GM18511 (cell line): ENCODE data around the gene CST7.

Experiments
- ATAC-seq: cut with Tn5 transposase; IDR thresholded peaks from one replicate; pipeline ENCODE4 v1.9.1; 2021; ENCODE audit warnings: mild to moderate bottlenecking, moderate library complexity; ENCODE audit not compliant: unreplicated experiment

The CST7 gene

DNA sequence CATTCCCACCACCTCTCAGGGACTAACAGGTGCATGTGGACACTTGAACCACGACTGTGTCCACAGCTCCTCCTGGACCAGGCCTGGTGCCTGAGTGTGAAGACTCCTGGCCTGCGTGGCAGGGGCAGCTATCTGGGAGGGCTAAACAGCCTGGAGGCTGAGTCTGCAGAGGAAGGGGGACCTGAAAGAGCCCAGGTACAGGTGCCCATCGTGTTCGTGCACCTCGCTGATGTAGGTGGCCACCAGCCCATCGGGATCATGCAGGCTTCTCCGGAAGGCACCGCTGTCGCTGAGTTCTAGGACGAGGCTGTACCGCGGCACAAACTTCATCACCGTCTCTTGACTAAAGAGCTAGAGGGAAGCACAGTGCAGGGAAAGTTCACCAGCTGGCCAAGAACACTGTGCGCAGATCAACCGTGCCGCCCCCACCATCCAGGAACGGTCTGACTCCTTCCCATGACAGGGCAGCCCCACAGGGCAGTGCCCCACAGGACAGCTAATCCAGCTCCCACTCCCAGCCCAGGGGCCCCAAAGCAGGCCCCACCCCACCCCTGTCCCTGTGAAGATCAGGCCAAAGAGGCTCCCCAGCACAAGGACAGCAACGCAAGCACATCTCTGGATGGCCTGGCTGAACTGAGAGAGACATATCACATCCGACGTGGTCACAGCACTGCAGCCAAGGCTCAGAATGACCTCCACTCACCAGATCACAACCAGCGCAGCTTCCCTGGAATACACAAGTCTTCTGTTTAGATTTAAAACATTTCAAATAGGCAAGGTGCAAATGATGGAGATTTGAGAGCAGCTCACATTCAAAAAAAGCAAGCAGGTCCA is 14.8 kb downstream of the CST7 start:
- no peak for ATAC-seq

DNA sequence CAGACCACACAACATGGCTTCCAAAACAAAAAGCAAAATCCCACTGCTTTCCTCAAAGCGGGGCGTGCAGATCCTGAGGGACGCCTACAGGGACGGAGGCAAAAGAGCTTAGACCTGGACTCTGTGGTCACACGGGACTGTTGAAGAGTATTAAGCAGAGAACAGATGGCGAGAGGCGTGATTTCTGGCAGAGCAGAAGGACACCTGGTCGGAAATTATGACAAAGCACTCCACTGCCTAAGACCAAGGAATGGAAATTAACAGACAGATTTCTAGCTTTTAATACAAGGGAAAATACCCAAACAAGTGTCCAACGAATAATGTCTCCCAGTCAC is 15.4 kb downstream of the CST7 start:
- ATAC-seq: no peak

DNA sequence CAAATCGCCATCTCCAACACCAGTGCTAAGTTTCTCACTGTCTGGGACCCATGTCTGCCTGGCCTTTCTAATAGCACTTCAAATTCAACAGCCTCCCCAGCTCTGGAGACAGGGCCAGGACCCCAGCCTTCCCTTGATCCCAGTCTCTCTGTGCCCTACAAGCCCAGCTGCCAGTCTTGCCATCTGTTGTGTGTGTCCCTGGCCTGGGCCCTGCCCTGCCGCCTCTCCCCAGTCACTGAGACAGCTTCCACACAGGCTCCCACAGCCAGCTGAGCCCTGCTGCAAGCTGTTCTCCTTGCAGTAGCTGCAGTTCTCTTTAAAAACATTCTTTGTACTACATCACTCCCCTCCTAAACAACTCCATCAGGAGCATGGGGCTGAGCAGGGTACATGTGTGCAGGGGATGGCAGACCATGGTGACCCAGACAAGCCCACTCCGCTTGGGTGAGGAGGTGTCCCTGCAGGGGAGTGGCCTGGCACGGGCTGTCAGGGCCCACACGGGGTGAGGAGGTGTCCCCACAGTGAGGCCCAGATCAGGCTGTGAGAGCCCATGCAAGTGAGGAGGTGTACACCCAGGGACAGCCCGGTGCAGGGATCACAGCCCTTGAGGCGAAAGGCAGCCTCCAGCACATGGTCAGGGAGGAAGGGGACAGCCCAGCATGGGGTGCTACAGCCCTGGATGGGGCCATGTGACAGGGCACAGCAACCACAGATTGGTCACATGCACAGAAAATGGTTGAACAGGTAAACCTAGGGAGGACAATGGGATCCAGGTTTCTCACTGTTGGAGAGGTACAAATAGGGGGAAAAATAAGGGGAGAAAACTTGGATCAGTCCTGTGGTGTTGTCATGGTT is 16.2 kb downstream of the CST7 start:
- ATAC-seq: no peak

DNA sequence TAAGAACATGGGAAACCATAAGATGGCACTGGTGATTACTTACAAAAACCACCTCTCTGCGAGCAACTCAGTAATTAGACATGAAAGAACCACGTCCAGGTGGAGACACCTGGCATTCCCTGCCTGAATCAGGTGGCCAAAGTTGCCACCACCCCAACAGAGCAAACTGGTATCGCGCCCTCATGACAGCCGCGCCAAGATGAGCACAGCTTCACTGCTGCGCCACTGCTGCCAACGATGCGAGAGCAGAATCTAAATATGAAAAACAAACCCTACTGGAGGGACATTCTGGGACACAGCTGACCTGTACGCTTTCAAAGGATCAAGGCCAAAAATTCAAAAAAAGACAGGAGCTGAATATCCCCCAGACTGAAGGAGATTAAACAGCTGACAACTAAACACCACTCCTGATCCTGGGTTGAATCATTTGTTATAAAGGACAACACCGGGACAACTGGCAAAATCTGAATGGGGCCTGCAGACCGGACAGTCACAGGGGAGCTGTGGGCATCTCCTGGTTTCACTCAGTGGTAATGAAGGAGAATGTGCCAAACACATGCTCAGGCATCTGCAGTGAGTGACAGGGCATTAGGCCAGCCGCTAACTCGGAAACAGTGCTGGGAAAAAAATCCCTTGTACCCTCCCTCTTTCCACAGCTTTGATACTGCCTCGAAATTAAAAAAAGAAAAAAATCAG is 17.4 kb downstream of the CST7 start:
- ATAC-seq: no peak

DNA sequence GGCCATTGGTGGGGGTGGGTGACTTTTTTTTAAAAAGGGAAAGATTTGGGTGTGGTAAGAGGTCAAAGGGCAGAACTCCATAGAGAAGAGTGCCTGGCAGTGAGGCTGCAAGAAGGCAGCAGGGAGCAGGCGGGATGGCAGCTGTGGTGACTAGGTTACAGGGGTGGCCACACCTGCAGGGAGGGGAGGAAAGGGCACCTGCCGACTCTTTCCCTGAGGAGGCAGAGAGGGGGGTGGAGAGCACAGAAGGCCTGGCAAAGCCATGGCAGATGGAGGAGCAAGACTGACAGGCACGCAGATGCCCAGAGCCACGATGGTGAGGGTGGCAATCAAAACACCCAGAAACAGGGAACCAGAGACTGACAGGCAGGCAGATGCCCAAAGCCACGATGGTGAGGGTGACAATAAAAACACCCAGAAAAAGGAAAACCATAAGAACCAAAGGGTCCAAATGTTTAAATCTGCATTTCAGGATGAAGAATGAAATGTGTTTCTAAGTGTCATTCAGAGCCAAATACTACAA is 19.3 kb downstream of the CST7 start:
- ATAC-seq: no peak

DNA sequence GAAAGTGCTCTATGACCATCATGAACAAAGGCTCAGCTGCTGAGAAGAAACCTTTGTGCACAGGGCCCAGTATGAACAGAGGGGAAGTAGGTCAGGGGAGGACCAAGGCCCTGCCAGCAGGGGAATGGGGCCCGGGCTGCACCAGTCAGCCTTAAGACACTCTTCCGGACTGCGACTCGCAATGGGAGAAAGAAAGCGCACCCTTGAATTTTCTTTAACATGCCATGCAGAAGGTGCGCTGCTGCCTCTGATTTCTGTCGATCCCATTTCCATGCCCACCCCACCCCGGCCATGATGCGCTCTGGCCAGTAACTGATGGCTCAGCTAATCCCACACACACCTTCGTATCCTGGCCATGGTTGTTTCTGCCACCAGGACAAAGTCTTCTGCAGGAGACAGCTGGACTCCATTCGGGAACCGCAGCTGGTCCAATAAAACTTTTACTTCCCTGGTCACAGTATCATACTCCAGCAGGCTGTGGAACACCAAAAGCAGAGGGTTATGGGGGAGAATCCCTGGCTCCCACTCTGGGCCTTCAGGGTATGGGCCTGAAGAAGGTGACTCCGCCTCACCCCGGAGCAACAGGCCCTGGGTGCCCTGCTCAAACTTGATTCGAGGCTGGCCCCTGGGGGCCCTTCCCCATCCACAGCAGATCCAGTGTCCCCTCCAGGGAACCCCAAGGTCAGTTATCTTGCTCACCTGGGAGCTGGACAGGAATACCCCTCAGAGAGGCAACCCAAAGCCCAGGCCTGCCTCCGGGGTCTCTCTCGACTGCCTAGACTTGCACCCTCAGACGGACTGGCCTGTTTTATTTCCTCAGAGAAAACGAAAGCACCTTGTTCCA is 20.3 kb downstream of the CST7 start:
- ATAC-seq: no peak

DNA sequence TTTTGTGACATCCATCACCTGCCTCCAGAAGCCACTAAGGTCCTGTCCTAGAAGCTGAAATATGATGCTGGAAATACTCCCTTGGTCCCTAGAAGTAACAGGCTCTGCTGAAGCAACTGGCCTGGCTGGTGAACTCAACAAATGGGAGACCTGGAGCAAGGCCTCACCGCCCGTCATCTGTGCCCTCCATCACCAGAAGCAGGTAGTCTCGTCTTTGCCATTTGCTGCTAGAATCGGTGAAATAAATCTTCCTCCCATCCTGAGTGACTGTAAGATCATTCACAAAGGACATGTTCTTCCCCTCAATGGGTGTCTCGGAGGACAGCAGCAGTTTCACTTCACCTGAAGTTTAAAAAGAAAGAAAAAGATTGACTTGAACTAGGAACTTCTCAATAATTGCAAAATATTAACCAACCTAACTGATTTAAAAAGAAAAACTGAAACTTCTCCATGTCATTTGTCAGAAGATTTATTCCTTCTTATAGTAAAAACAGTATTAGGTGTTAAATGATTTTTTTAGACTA is 21.0 kb downstream of the CST7 start:
- ATAC-seq: peak; percentile 50

DNA sequence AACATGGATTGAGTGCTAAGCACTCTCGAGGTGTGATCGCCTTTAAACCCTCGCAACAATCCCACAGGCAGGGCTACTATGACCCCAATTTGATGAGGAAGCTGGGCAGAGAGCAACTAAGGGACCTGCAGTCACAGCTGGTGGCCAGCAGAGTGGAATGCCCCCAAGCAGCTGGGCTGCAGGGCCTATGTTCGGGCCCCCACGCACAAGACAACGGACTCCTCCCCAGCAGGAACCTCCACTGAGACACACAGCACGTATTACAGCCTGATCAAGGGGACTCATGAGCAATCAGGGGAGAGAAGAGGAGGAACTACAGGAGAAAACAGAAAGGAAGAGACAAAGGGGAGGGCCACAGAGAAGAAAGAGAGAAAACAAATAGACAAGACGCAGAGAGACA is 21.7 kb downstream of the CST7 start:
- ATAC-seq: no peak

DNA sequence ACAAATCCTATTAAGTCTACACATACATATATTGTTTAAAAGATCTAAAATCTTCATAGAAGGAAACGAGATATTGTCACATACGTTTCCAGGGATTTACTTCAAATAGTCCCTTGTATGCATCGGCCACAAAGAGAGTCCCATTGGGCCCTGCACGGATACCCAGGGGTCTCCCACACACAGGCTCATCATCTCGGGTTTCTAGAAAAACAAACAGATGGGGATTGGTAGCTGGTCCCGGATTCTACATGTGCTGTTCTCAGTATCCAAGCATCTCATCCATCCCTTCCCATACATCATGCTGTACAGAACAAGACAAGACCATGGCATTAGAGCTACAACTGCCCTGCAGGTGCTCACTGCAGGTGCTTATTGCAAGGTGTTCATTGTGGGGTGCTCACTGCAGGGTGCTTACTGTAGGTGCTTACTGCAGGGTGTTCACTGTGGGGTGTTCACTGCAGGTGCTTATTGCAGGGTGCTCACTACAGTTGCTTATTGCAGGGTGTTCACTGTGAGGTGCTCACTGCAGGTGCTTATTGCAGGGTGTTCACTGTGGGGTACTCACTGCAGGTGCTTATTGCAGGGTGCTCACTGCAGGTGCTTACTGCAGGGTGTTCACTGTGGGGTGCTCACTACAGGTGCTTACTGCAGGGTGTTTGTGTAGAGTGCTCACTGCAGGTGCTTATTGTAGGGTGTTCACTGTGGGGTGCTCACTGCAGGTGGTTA is 22.5 kb downstream of the CST7 start:
- ATAC-seq: no peak

DNA sequence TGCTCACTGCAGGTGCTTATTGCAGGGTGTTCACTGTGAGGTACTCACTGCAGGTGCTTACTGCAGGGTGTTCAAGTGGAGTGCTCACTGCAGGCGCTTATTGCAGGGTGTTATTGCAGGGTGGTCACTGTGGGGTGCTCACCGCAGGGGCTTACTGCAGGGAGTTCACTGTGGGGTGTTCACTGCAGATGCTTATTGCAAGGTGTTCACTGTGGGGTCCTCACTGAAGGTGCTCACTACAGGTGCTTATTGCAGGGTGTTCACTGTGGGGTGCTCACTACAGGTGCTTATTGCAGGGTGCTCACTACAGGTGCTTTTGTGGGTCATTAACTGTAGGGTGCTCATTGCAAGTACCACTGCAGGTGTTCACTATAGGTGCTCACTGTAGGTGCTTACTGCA is 23.3 kb downstream of the CST7 start:
- no peak for ATAC-seq

DNA sequence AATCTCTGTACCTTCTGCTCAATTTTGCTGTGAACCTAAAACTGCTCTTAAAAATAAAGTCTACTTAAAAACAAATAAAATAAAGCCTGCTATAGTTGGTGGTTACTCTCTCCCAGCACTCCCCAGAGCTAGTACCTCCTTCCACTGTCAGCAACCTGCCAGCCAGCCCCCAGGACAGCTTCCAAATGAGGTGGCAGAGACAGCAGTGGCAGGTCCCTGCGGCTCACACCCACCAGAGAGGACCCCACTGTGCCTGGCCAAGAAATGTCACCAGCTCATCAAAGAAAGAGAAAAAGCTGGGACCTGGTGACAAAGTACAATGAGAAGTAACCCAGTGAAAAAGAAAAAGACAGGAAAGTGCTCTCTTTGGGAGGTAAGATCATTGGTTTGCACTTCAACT is 28.3 kb downstream of the CST7 start:
- no peak for ATAC-seq

DNA sequence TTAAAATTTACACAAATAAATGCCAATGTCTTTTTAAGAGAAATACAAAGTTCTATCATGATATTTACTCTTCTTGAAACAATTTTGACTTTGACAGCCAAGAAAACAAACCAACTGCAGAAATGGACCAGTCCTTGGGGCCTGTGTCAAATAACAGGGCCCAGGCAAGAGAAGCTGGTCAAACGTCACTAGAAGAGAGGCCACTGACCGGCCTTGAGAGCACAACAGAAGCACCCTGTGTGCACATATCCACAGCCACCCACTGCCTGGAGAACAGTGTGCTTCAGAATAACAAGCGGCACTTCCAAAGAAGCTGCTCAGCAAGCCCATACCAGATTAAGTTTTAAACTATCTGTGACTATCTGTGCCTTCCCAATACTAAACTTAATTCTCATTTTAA is 28.7 kb downstream of the CST7 start:
- no peak for ATAC-seq

DNA sequence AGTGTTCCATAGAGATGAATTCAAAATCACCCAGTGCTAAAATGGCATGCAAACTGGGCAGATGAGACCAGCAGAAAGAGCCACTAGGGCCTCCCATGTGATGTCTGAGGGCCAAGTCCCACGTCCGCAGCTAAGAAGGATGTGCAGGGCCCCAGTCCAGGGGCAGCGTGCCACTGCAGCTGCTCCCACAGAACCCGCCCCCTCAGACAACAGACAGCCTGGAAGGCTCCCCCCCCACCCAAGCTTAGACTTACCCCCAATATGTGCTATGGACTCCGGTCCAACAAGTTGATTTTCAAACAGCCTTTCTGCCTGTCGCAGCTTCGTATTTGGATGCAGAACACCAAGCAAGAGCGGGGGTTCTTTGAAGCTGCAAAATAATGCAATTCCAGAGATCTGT is 29.4 kb downstream of the CST7 start:
- no peak for ATAC-seq

DNA sequence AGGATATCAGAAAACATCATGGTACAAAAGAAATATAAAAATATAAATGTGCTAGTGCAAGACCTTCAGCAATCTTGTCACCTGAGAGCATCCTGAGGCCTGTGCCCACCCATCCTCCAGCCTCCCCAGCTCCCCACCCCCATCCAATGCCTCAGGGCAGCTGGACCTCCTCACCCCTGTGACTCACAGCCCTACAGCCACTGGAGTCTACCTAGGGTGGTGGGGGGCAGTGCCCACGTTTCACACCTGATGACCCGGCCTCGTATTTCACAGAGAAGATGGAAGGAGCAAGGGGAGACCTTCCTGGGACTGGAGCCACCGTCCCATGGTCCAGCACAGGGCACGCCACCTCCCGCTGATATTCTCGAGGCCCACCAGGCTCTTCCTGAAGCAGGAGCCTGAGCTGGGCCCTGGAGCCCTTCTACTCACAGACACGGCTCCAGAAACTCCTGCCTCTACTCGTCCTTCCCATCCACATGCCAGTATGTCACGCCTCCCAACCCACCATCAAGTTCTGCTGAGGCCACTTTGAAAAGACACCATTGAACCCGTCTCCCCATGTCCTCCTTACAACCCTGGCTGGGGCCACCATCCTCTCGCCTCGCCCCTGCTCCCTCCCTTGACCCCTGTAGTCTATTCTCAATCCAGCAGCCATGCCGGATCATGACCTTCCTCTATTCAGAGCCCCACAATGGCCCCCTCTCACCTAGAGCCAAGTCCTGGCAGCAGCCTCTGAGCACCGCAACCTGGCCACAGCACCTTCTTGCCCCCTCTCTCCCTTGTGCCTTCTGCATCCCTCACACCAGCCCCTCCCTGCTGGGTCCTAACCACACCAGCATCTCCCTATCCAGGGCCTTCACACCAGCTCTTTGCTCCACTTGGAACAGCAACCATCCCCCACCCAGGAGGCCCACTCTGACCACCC is 30.2 kb downstream of the CST7 start:
- no peak for ATAC-seq

DNA sequence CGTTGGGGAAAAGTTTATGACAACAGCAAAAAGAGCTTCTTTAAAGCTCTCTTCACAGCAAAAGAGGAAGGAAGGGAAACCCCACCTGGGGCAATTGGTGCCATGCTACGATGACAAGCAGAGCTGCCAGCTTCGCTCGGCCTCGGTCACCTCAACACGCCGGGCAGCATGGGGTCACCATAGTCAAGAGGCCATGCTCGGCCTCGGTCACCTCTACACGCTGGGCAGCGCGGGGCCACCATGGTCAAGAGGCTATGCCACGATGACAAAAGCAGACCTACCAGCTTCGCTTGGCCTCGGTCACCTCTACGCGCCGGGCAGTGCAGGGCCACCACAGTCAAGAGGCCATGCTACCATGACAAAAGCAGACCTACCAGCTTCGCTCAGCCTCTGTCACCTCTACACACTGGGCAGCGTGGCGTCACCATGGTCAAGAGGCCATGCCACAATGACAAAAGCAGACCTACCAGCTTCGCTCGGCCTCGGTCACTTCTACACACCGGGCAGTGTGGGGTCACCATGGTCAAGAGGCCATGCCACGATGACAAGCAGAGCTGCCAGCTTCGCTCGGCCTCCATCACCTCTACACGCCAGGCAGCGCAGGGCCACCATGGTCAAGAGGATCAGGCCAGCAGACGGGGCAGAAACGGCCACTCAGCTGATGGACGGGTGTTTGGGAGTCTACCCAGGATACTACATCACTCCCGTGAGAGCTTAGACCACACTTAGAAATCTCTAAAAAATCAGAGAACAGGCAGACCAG is 31.4 kb downstream of the CST7 start:
- ATAC-seq: no peak

DNA sequence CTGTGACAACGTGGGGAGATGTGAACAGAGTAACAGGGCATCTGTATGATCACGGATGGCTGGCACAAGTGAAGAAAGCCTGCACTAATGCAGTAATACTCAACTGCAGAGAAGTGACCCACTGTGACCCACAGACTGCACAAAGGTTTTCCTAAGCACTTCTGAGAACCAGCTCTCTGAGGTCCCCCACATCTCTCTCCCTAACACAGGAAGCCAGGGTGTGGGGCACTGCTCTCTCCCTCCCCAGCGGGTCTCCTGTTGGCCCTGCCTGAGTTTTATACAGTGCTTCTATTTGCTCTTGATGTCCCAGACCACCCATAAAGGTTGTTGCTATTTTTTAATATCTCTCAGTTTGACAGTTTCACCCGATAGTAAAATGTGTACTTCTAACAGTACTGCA is 32.2 kb downstream of the CST7 start:
- no peak for ATAC-seq

DNA sequence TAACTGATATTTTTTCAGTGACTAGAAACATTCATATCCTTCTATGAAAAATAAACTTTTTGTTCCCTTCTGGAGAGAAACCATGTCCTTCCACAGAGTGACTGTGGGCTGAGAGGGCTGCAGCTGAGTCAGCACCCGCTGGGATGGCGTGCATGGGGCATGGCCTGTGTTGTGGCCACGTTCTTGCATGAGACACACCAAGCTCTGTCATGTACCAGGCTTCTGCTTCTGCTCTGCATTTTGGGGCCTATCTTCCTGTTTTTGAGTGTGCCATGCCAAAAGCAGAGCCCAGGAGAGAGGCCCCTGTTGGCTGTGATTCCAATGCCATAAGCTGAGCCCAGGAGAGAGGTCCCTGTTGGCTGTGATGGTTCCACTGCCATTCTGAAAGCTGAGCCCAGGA is 32.7 kb downstream of the CST7 start:
- no peak for ATAC-seq

DNA sequence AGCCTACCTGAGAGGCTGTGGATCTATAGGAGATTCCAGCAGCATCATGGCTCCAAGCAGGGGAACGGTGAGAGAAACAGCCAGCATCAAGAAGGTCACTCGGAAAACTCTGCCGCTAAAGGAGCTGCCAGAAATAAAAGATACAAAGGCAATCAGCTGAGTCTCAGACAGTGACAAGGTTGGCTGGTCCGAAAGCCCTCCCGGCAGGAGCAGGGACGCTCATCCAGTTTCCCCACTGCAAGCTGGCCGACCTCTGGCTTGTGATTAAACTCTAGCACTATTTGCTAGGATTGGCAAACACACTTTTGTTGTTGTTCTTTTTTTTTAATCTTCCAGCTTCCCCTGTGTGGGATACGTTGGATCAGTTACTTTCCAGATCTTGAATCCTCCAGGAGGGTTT is 34.8 kb downstream of the CST7 start:
- ATAC-seq: no peak
